ENCODE measurements around the gene GLIPR1. TPM values are rescaled to one million over a fixed set of nuclear protein-coding genes. Genes with fewer than 3 reads are reported as not detected.

Gene GLIPR1
- polyA plus RNA-seq, 1 of the 3 experiments (the other 2 are of a cell fraction): 75.6 TPM

- TF ChIP-seq ZBTB33 (IDR thresholded peaks at IDR 0.05; ENCODE audit: borderline replicate concordance, low read depth): no peak
- TF ChIP-seq IRF3 (IDR thresholded peaks at IDR 0.05; ENCODE audit: low read depth, low read length): no peak
These were observed 6.8 kb downstream of the GLIPR1 start (continued) for GRCh38 chr12:75487308-75487707.

GRCh38 chr12:75488553-75488952 lies 8.0 kb downstream of the GLIPR1 start:
- TF ChIP-seq FOSL2 (IDR thresholded peaks at IDR 0.05; ENCODE audit: borderline replicate concordance, low read depth) (no peak), RAD21 (IDR thresholded peaks at IDR 0.05; ENCODE audit: low read length) (peak; percentile 25; the same call in 1 of the 2 replicates), SMC3 (IDR thresholded peaks at IDR 0.05; ENCODE audit: low read depth, low read length) (peak; percentile 44), CTCF (IDR thresholded peaks at IDR 0.05) (peak; percentile 66)
- Histone ChIP-seq H4K20me1 (ENCODE audit: insufficient read depth) (no peaks in the 10 kb centered on the region), H3K9me3 (no peaks in the 10 kb centered on the region), H3K27ac (ENCODE audit: low read depth in 2 of 2, low read length in 1 of 2) (peak overlapping the region; percentile 66 to 75; a peak in 3 of 4 replicates), H3K9ac (no peak overlapping the region), H3F3A (replicated peaks; ENCODE audit: insufficient read depth) (peaks cover 65% of the 10 kb centered on the region), H3K4me1 (ENCODE audit: control insufficient read depth in 1 of 2, insufficient read depth in 2 of 2, low read depth in 1 of 2, low read length in 1 of 2) (peaks cover 0 to 23% of the 10 kb centered on the region in 2 experiments; a peak in 3 of 4 replicates), H3K79me2 (ENCODE audit: insufficient read depth) (peaks cover 80% of the 10 kb centered on the region), H3K27me3 (ENCODE audit: insufficient read depth) (no peaks in the 10 kb centered on the region), H3K4me3 (ENCODE audit: low read depth in 2 of 2, low read length in 1 of 2) (peak overlapping the region in 1 of 2 experiments; percentile 25; a peak in 1 of 4 replicates), H3K36me3 (replicated peaks in 1 of 2; ENCODE audit: control insufficient read depth in 1 of 2, insufficient read depth in 2 of 2, low read length in 1 of 2) (peaks cover 10 to 51% of the 10 kb centered on the region in 2 experiments), H3K4me2 (peak overlapping the region; percentile 70), H3K9me2 (no peaks in the 10 kb centered on the region), H2AFZ (ENCODE audit: low read depth) (no peak overlapping the region)
- CTCF ChIA-PET: interaction anchor here (0.7 to 1.9 kb wide), 2 partner anchors 9 to 14 kb away, joined by 3 to 6 read pairs; no protein-coding TSS in a partner anchor
- DNase-seq: peak; percentile 24
- POLR2A ChIA-PET: interaction anchor here (0.5 kb wide), 1 partner anchor 9 kb away, joined by 3 read pairs; no protein-coding TSS in a partner anchor

GRCh38 chr12:75489187-75489586 lies 8.6 kb downstream of the GLIPR1 start:
- H3K27ac ChIP-seq (ENCODE audit: low read depth in 2 of 2, low read length in 1 of 2): peak overlapping the region; percentile 66 to 75; a peak in 3 of 4 replicates
- peaks cover 79% of the 10 kb centered on the region for H3K79me2 ChIP-seq (ENCODE audit: insufficient read depth)
- peak; percentile 35; the same call in 1 of the 2 replicates for TF ChIP-seq PBX3 (IDR thresholded peaks at IDR 0.05)
- no peak for TF ChIP-seq MEF2A (IDR thresholded peaks at IDR 0.05; ENCODE audit: borderline replicate concordance, low read depth)
- WGBS (ENCODE audit: low lambda C conversion rate): 61% methylated on average over 2 of the region's 2 CpGs
- no peaks in the 10 kb centered on the region for H4K20me1 ChIP-seq (ENCODE audit: insufficient read depth)
- H3K36me3 ChIP-seq (replicated peaks in 1 of 2; ENCODE audit: control insufficient read depth in 1 of 2, insufficient read depth in 2 of 2, low read length in 1 of 2): peaks cover 15 to 57% of the 10 kb centered on the region in 2 experiments
- peaks cover 0 to 27% of the 10 kb centered on the region in 2 experiments; a peak in 3 of 4 replicates for H3K4me1 ChIP-seq (ENCODE audit: control insufficient read depth in 1 of 2, insufficient read depth in 2 of 2, low read depth in 1 of 2, low read length in 1 of 2)
- peak overlapping the region in 1 of 2 experiments; percentile 25; a peak in 2 of 4 replicates for H3K4me3 ChIP-seq (ENCODE audit: low read depth in 2 of 2, low read length in 1 of 2)
- no peak for DNase-seq
- H3K9me3 ChIP-seq: no peaks in the 10 kb centered on the region
- H3K4me2 ChIP-seq: peak overlapping the region; percentile 70
- H3K27me3 ChIP-seq (ENCODE audit: insufficient read depth): no peaks in the 10 kb centered on the region
- H2AFZ ChIP-seq (ENCODE audit: low read depth): 0 out of 2 replicates have a peak overlapping the region, but pooled peaks have one; percentile 22
- peak overlapping the region; percentile 26; the same call in 1 of the 2 replicates for H3K9ac ChIP-seq
- peaks cover 65% of the 10 kb centered on the region for H3F3A ChIP-seq (replicated peaks; ENCODE audit: insufficient read depth)
- CTCF ChIA-PET: interaction anchor here (1.9 kb wide), 1 partner anchor 15 kb away, joined by 6 read pairs; no protein-coding TSS in a partner anchor
- no peaks in the 10 kb centered on the region for H3K9me2 ChIP-seq
- POLR2A ChIA-PET: interaction anchor here (0.5 kb wide), 1 partner anchor 9 kb away, joined by 3 read pairs; no protein-coding TSS in a partner anchor

All from SK-N-SH (cell line).